Measurements from ENCODE around the gene DRD1. TPM values are rescaled to one million over a fixed set of nuclear protein-coding genes. Genes with fewer than 3 reads are reported as not detected.

DRD1 gene
- total RNA-seq: under 1 TPM in 1 of 3 donors, not detected in 2; 0.09 TPM
- long read RNA-seq, donor 1: 0 reads
- long read RNA-seq, donor 2: 0 reads

DNA sequence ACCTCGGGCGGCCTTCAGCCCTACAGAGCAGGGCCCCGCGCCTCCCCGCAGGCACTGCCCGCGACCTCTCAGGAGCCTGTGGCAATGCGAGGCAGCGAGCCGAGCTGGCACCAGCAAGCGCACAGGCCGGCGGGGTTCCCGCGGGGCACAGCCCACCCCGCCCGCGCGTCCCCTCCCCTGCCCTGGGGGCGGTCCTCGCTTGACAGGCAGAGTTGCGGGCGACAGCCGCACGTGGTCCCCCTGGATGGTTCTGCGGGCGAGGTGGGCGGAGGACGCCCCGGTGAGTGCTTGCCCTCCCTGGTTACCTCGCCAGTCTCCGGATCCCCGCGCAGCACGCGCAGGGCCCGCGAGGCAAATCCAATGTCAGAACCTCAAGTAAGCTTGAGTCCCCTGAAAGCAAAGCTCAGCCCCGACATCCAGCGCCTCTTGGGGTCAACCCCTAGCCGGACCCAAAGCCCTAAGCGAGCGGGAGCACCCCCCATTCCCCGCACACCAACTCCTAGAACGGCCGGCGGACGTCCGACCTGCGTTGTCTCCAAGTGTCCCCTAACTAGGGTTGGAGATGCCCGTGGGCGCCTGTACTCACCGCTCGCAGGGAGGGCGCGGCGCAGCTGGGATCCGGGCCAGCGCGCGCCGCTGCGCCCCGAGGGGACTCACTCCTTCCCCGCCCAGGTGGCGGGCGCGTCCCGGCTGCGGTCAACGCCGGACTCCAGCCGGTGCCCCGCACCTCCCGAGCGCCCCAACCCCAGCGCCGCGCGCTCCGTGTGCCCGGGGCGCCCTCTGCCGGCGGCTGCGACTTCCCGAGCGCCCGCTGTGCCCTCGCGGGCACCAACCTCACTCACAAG lies at the start of gene DRD1:
Gene DRD1 (minus strand): TSS at position 123 of the 845 bp plus-strand sequence. CDS start 1,083 bp downstream, outside the sequence.
- H3K4me3 ChIP-seq: no peak within 1 kb of the TSS
- DNase-seq (peak in 2 of 3 donors; percentile 56 to 61), ATAC-seq (peak; percentile 92)
- no peaks in the 10 kb centered on the region for H3K4me1 ChIP-seq (ENCODE audit: low read depth)
- intact Hi-C loops (cut with DNase I, micrococcal nuclease): loop anchor here (10.0 kb wide), 1 partner anchor 489 kb away; no protein-coding TSS in a partner anchor
- H3K9me3 ChIP-seq: no peaks in the 10 kb centered on the region
- peak; percentile 70 for TF ChIP-seq CTCF (IDR thresholded peaks at IDR 0.05)
- no peaks in the 10 kb centered on the region for H3K36me3 ChIP-seq (ENCODE audit: low read depth)

GRCh38 chr5:175493726-175494125 lies 49.7 kb upstream of the DRD1 start:
- no peak for TF ChIP-seq CTCF (IDR thresholded peaks at IDR 0.05)
- ATAC-seq: peak; percentile 73
- DNase-seq: peak in 1 of 3 donors; percentile 15
- Histone ChIP-seq H3K4me1 (ENCODE audit: low read depth) (no peaks in the 10 kb centered on the region), H3K9me3 (no peaks in the 10 kb centered on the region), H3K36me3 (ENCODE audit: low read depth) (no peaks in the 10 kb centered on the region), H3K4me3 (no peak overlapping the region)
- intact Hi-C loops (cut with DNase I, micrococcal nuclease): no loop called here

- Histone ChIP-seq H3K4me1 (ENCODE audit: low read depth) (no peaks in the 10 kb centered on the region), H3K4me3 (no peak overlapping the region), H3K9me3 (no peaks in the 10 kb centered on the region), H3K36me3 (ENCODE audit: low read depth) (no peaks in the 10 kb centered on the region)
- no peak for DNase-seq
- no peak for TF ChIP-seq CTCF (IDR thresholded peaks at IDR 0.05)
- peak; percentile 12 for ATAC-seq
- intact Hi-C loops (cut with DNase I, micrococcal nuclease): no loop called here
These were observed 49.3 kb upstream of the DRD1 start for GRCh38 chr5:175493260-175493659.

GRCh38 chr5:175491223-175491622 lies 47.2 kb upstream of the DRD1 start:
- no peak for ATAC-seq
- H3K9me3 ChIP-seq: no peaks in the 10 kb centered on the region
- DNase-seq: no peak
- intact Hi-C loops (cut with DNase I, micrococcal nuclease): no loop called here
- H3K4me3 ChIP-seq: no peak overlapping the region
- TF ChIP-seq CTCF (IDR thresholded peaks at IDR 0.05): no peak
- H3K4me1 ChIP-seq (ENCODE audit: low read depth): no peaks in the 10 kb centered on the region
- H3K36me3 ChIP-seq (ENCODE audit: low read depth): no peaks in the 10 kb centered on the region

DNA sequence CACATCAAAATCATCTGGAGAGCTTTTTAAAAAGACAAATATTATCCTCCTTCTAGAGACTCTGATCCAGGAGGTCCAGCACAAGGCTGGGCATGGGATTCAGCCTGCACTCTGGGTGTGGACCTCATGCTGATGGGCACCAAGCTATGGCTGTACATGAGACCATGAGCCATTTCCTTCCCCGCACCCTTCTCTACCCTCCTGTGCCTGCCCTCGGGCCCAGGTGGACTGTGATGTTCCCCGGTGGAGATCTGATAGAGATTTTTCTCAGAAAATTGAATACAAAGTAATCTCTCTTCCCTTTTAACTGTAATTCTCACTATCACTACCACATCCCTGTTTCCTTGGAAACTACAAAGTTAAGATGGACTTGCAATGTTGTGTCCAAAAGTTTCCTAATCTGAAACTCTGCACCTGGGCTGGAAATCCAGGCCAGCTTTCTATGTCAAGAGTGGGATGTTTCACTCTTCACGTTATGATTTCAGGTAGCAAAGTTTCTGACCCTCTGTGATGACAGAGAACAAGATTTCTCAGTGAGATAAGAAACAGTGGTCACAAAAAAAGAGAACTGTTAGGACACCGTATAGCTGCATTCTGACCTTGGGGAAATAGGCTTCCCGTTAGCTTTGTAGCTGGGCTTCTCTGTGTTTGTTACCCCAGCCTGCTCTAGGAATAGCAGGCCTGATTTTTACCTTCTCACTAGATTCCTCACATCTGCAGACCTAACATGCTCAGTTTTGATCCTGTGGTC lies 45.9 kb upstream of the DRD1 start:
- Histone ChIP-seq H3K4me3 (no peak overlapping the region), H3K4me1 (ENCODE audit: low read depth) (no peaks in the 10 kb centered on the region), H3K9me3 (no peaks in the 10 kb centered on the region), H3K36me3 (ENCODE audit: low read depth) (no peaks in the 10 kb centered on the region)
- TF ChIP-seq CTCF (IDR thresholded peaks at IDR 0.05): no peak
- intact Hi-C loops (cut with DNase I, micrococcal nuclease): no loop called here
- no peak for ATAC-seq
- no peak for DNase-seq

Measured in mucosa of descending colon (tissue), 3 donors.